Ectodermal cell (in vitro differentiated cells): ENCODE measurements around the gene PCCB.

Experiments
- H3K27ac ChIP-seq: 2 replicates; pipeline ENCODE4 v1.7.0; 2013; ENCODE audit warnings: mild to moderate bottlenecking, low read depth, low read length; ENCODE audit not compliant: insufficient read depth, poor library complexity, severe bottlenecking
- H3K27me3 ChIP-seq: 2 replicates; pipeline ENCODE4 v1.7.0; 2013; ENCODE audit warnings: mild to moderate bottlenecking, low read length; ENCODE audit not compliant: insufficient read depth, control insufficient read depth, poor library complexity, severe bottlenecking
- H3K36me3 ChIP-seq: one replicate; pipeline ENCODE4 v1.7.0; 2013; ENCODE audit warnings: low read length; ENCODE audit not compliant: control insufficient read depth, insufficient read depth
- H3K4me1 ChIP-seq: one replicate; pipeline ENCODE4 v1.7.0; 2013; ENCODE audit warnings: low read length; ENCODE audit not compliant: control insufficient read depth, insufficient read depth
- H3K4me3 ChIP-seq: 2 replicates; pipeline ENCODE4 v1.7.0; 2013; ENCODE audit warnings: low read depth, low read length, control low read depth; ENCODE audit not compliant: insufficient read depth
- H3K9me3 ChIP-seq: 2 replicates; pipeline ENCODE4 v1.7.0; 2013; ENCODE audit warnings: mild to moderate bottlenecking, low read length, moderate library complexity; ENCODE audit not compliant: control insufficient read depth
- WGBS, 2 experiments: methylation state at CpG; one replicate each; pipeline ENCODE4 v1.1.7; 2013; ENCODE audit warnings: missing lambda C conversion rate in 2 of 2; 5-methylcytosine and 5-hydroxymethylcytosine counted together

The PCCB gene

DNA sequence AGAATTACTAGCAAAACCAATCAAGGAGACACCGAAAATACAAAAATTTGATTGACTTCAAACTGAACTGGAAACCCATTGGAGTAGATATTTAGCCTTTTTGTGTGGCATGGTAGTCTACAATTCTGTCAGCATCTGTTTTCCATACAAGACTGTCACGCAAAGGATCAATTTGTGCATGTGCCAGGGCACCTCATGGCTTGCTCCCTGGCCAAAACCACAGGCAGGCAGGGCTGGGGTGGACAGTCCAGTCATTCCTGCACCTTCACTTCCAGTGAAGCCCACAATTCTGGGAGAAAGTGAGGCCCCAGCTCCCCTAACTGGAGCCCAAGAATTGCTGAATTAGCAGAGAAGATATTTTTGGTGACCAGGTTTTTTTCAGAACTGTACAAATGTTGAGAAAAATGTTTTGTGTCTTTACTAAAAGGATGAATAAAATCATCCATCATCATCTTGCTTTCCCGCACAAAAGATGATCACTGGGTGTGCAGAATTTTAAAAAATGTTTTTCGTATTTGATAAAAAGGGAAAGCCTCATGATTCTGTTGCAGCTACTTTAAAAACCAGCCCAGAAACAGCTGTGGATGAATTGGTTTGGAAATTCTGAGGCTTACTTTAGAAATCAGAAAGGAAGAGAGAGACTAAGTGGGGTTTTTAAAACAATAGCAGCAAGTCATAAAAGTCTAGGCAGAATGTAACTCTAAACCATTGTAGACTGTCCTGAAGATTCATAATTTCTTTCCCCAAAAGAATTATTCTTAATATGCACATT is 86.4 kb downstream of the PCCB start:
- Histone ChIP-seq H3K27me3 (no peaks in the 10 kb centered on the region), H3K9me3 (no peaks in the 10 kb centered on the region), H3K4me3 (no peak overlapping the region), H3K36me3 (peaks cover 15% of the 10 kb centered on the region), H3K4me1 (no peaks in the 10 kb centered on the region), H3K27ac (no peak overlapping the region)
- 89 to 95% methylated on average over 4 of the region's 4 CpGs for WGBS, 2 experiments

DNA sequence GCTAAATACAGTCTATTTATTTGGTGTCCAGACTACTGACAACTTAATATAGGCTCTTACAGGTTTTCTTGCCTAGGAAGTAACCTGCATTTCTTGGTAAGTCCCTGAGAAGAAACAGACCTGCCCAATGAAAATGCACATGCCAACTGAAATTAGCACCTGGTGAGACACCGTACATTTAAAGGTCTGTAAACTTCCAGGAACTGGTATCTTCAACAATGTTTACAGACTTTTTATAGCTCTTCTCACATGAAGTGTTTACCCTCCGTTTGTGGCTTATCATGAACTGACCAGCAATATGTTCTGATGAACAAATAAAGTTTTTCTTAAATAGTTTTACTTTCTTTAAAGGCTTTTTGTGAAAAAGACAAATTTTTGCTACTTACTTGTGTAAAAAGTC is 93.3 kb downstream of the PCCB start:
- Histone ChIP-seq H3K27ac (no peak overlapping the region), H3K4me1 (no peaks in the 10 kb centered on the region), H3K4me3 (no peak overlapping the region), H3K9me3 (no peaks in the 10 kb centered on the region), H3K36me3 (peaks cover 4% of the 10 kb centered on the region), H3K27me3 (no peaks in the 10 kb centered on the region)
- 93 to 97% methylated on average over 2 of the region's 2 CpGs for WGBS, 2 experiments

DNA sequence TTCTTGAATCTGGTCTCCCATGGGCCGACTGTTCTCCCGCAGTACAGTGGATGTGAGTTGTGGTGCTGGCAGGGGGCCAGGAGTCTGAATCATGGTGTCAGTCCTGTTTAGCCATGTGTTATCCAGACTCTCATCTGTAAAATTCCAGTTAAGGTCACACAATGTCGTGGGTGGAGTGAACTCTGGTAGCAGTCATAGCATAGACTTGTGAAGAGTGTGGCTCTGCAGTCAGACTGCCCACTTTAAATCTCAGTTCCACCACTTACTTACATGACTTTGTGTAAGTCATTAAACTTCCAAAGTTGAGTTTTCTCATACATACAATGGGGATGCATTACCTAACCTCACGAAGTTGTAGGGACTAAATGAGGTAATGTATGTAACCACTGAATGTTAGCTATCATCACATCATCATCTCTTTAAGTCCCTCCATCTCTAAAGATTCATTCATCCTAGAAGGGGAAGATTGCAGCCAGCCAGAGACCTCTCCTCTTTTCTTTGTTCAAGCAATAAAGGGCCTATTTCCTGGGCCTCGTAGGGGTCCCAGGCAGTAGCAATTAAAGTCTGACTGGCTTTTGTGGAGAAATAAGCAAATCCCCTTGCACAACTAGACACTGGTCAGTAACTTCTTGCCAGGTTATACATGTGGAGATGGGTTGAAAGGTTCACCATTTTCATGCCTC is 93.9 kb downstream of the PCCB start:
- Histone ChIP-seq H3K27ac (no peak overlapping the region), H3K9me3 (no peaks in the 10 kb centered on the region), H3K27me3 (no peaks in the 10 kb centered on the region), H3K36me3 (peaks cover 4% of the 10 kb centered on the region), H3K4me1 (no peaks in the 10 kb centered on the region), H3K4me3 (no peak overlapping the region)
- WGBS, 2 experiments, result 78 to 87% methylated on average over 4 to 5 of the region's 5 CpGs

DNA sequence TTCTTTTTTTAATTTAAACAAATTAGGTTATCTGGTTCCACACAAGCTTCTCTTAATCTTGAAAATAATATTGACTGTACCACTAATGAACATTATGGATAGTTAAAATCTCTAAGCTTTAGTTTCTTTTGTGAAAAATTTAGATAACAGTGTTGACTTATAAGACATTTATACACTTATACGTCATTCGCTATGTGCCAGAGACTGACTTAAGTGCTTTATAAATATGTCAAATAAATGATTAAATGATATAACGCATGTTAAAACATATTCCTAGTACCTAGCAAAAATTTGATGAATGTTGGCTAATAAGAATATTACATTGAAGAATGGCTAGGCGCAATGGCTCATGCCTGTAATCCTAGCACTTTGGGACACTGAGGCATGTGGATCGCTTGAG is 96.3 kb downstream of the PCCB start:
- H3K4me1 ChIP-seq, result no peaks in the 10 kb centered on the region
- WGBS, 2 experiments, result 89 to 93% methylated on average over 2 to 4 of the region's 5 CpGs

DNA sequence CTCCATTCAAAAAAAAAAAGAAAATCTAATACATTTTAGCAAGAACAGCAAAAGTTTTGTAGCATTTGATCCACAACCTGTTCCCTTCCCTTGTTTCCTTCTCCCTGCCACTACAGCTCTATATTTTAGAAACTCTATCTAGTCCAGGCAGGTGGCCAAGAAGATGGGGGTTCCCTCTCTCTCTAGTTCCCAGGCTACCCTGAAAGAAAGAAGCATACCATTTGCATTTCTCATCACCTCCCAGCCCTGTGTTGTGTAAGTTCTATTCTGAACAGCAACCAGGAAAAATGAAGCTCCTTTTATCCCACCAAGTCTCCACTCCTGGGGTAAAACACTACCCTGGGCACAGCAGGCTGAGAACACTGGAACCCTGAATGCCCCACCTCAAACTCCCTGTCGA is 100.0 kb downstream of the PCCB start:
- no peaks in the 10 kb centered on the region for H3K9me3 ChIP-seq
- no peak overlapping the region for H3K4me3 ChIP-seq
- WGBS, 2 experiments, result 77 to 92% methylated on average over 1 of the region's 1 CpG
- no peaks in the 10 kb centered on the region for H3K27me3 ChIP-seq
- H3K27ac ChIP-seq, result no peak overlapping the region
- no peaks in the 10 kb centered on the region for H3K4me1 ChIP-seq
- H3K36me3 ChIP-seq, result no peaks in the 10 kb centered on the region

More for the DNA sequence above, 96.3 kb downstream of the PCCB start:
- H3K36me3 ChIP-seq, result no peaks in the 10 kb centered on the region
- H3K27ac ChIP-seq, result no peak overlapping the region
- no peaks in the 10 kb centered on the region for H3K9me3 ChIP-seq
- H3K4me3 ChIP-seq, result no peak overlapping the region
- no peaks in the 10 kb centered on the region for H3K27me3 ChIP-seq

DNA sequence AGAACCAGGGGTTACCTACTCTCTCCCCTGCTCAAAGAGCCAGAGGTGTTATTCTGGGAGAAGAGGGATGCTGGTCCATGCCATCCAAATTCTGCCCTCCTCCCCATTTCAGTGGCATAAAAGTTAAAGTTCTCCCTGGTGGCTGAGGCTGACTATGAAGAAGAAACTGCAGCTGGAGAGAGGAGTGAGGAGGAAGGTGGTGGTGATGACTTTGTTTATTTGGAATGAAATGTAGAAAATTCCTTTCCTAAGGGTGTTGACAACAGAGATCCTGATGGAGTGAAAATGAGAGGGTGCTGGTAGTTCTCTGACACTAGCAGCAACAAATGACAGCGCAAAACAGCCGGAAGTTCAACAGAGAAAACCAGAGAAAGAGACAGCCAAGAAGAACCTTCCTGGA is 100.4 kb downstream of the PCCB start:
- H3K4me3 ChIP-seq, result no peak overlapping the region
- H3K36me3 ChIP-seq, result no peaks in the 10 kb centered on the region
- no peaks in the 10 kb centered on the region for H3K27me3 ChIP-seq
- WGBS, 2 experiments, result 97 to 100% methylated on average over 2 of the region's 2 CpGs
- H3K9me3 ChIP-seq, result no peaks in the 10 kb centered on the region
- no peaks in the 10 kb centered on the region for H3K4me1 ChIP-seq
- no peak overlapping the region for H3K27ac ChIP-seq

DNA sequence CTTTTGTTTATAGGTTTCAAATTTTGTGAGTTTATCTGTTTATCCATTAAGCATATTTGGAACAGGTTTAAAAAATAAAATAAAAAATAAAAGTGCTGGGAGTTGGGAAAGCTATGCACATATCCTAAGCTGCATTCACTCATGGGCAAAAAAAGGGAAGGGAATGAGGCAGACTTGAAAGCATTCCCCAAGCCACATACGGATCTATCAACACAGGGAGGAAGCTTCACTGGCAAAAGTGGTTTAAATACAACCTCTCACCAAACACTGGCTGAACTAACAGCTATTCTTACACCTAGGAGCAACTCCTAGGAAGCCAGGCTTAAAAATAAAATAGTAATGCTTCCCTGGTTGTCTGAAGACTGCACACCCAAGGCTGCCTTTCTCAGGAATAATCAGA is 101.2 kb downstream of the PCCB start:
- Histone ChIP-seq H3K27me3 (no peaks in the 10 kb centered on the region), H3K36me3 (no peaks in the 10 kb centered on the region), H3K4me1 (no peaks in the 10 kb centered on the region), H3K27ac (no peak overlapping the region), H3K9me3 (no peaks in the 10 kb centered on the region), H3K4me3 (no peak overlapping the region)
- WGBS, 2 experiments, result 62 to 90% methylated on average over 1 of the region's 1 CpG

DNA sequence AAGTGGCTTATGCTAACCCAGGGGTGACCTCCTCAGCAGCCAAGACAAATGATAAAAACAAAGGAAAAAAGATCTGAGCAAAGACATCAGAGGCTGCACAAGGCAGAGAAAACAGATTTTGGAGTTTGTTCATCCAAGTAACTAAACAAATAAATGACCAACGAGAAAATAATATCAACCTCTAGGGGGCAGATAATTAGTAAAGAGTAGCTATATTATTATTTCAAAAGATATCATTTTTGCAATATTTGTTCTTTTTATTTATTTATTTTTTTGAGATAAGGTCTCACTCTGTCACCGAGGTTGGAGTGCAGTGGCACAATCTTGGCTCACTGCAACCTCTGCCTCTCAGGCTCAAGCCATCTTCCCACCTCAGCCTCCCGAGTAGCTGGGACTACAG is 101.8 kb downstream of the PCCB start:
- Histone ChIP-seq H3K4me3 (no peak overlapping the region), H3K27me3 (no peaks in the 10 kb centered on the region), H3K4me1 (no peaks in the 10 kb centered on the region), H3K36me3 (no peaks in the 10 kb centered on the region), H3K27ac (no peak overlapping the region), H3K9me3 (no peaks in the 10 kb centered on the region)
- 91 to 92% methylated on average over 2 of the region's 3 CpGs for WGBS, 2 experiments

DNA sequence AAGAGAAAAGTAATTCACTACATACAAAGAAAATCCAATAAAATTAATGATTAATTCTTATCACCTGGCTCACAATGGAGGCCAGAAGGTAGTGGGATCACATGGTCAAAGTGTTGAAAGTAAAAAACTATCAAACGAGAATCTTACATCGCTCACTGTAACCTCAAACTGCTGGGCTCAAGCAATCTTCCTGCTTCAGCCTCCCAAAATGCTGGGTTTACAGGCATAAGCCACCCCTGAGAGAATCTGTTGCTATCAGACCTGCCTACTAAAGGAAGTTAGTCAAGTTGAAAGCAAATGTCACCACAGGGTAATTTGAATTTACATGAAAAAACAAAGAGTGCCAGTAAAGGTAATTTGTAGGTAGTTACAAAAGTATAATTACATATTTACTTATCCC is 103.3 kb downstream of the PCCB start:
- Histone ChIP-seq H3K36me3 (no peaks in the 10 kb centered on the region), H3K4me1 (no peaks in the 10 kb centered on the region), H3K9me3 (no peaks in the 10 kb centered on the region), H3K27ac (no peak overlapping the region), H3K4me3 (no peak overlapping the region), H3K27me3 (no peaks in the 10 kb centered on the region)
- WGBS, 2 experiments, result 81 to 93% methylated on average over 2 of the region's 2 CpGs

DNA sequence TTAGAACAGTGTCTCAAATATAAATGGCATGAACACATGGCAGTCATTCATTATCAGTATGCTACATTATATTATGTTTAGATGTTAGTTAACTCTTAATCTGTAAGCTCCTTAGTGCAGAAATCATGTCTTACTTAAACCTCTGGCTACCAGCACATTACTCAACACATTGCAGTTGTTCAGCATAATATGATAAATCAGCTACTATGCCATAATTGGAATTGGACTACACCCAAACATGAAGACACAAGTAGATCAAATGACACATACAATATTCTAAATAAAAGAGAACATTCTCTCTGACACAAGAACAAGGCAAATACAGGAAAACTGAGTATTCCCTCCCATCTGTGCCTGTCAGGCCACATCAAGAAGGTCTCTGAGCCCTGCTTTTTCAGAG is 116.1 kb downstream of the PCCB start:
- H3K4me3 ChIP-seq, result no peak overlapping the region
- H3K27ac ChIP-seq, result no peak overlapping the region
- H3K4me1 ChIP-seq, result no peaks in the 10 kb centered on the region
- no peaks in the 10 kb centered on the region for H3K27me3 ChIP-seq
- no peaks in the 10 kb centered on the region for H3K9me3 ChIP-seq
- no peaks in the 10 kb centered on the region for H3K36me3 ChIP-seq
